Transverse colon (tissue), 4 donors: ENCODE data around the gene C1QTNF1. TPM values are rescaled to one million over a fixed set of nuclear protein-coding genes. Genes with fewer than 3 reads are reported as not detected.
"Not testable (repeated sequence)": the region's sequence is repeated elsewhere in the genome, so short reads cannot be mapped to it uniquely, and the experiment has no call there.

Experiments
- DNase-seq: peaks from one replicate; pipeline ENCODE4 v3.0.0-alpha.2; 2019
- H3K27ac ChIP-seq, 4 donors: fragments of 200-600 bp; sonication (generic); 2 replicates each; pipeline ENCODE4 v1.5.1; 2016 to 2018; ENCODE audit warnings: inconsistent platforms in 4 of 4
- H3K27me3 ChIP-seq: fragments of 200-600 bp; sonication (generic); 2 replicates; pipeline ENCODE4 v1.5.1; 2017; ENCODE audit warnings: inconsistent platforms
- H3K36me3 ChIP-seq, 4 donors: fragments of 200-600 bp; sonication (generic); 2 replicates each; pipeline ENCODE4 v1.5.1; 2017 to 2019; ENCODE audit warnings: inconsistent platforms in 4 of 4
- H3K4me1 ChIP-seq, 4 donors: fragments of 200-600 bp; sonication (generic); 2 replicates each; pipeline ENCODE4 v1.5.1; 2017 to 2020; ENCODE audit warnings: inconsistent platforms in 4 of 4
- H3K4me3 ChIP-seq, 4 donors: fragments of 200-600 bp; sonication (generic); 1 replicate in 1 of 4; 2 replicates in 3 of 4; pipeline versions ENCODE4 v1.5.1 to v1.6.1; 2017 to 2019; ENCODE audit warnings: inconsistent platforms in 4 of 4
- H3K9me3 ChIP-seq, 2 donors: fragments of 200-600 bp; sonication (generic); 2 replicates each; pipeline ENCODE4 v1.5.1; 2017 to 2019; ENCODE audit warnings: inconsistent platforms in 2 of 2
- CTCF ChIP-seq, 5 experiments: fragments of 200-600 bp in 3 of 5; fragments of 450-650 bp in 2 of 5; sonication (generic) in 3 of 5; IDR thresholded peaks; 1 replicate in 2 of 5; 2 replicates in 3 of 5; pipeline ENCODE4 v1.5.1; 2016 to 2017; ENCODE audit warnings: antibody characterized with exemption in 5 of 5, inconsistent platforms in 3 of 5, mild to moderate bottlenecking in 2 of 5, moderate library complexity in 1 of 5
- EP300 ChIP-seq: sonication (generic); formaldehyde crosslinking; IDR thresholded peaks from one replicate; pipeline ENCODE4 v1.6.1; 2017; ENCODE audit warnings: antibody characterized with exemption, low read depth
- POLR2A ChIP-seq: fragments of 450-650 bp; IDR thresholded peaks from one replicate; pipeline ENCODE4 v1.6.1; 2016; ENCODE audit warnings: antibody characterized with exemption, mild to moderate bottlenecking, moderate library complexity
- POLR2AphosphoS5 ChIP-seq, 3 donors: sonication (generic); formaldehyde crosslinking; IDR thresholded peaks; one replicate each; pipeline ENCODE4 v1.6.1; 2016; ENCODE audit warnings: antibody characterized with exemption in 3 of 3
- WGBS, 2 donors: methylation state at CpG; one replicate each; pipeline ENCODE4 v1.1.5; 2018; ENCODE audit warnings: low coverage in 1 of 2; 5-methylcytosine and 5-hydroxymethylcytosine counted together
- in situ Hi-C, 4 donors: fragments of 200-750 bp; cut with MboI; loops; one replicate each; pipeline versions ENCODE4 v1.15.0 to v1.15.1; 2017; ENCODE audit warnings: low sequenced_read_pairs in 3 of 4, low pct_ligation_motif_present in 1 of 4, low pct_unique_long_range_greater_than_20kb in 1 of 4
- intact Hi-C: fragments of 100-400 bp; cut with DNase I; formaldehyde crosslinking; loops from one replicate; pipeline ENCODE4 v1.15.1; 2023; ENCODE audit warnings: low total_unique reads
- total RNA-seq, 4 donors: library from RNA; depleted of rRNA; stranded (reverse); fragments of >200 nt; gene quantifications; one replicate each; pipeline ENCODE4 v1.1.0, GENCODE V29; 2016

C1QTNF1 gene
- total RNA-seq, 4 donors from 2014 or later, result 5.4 to 35.5 (median 12.0) TPM

- intact Hi-C loops, result no loop called here
- no peaks in the 10 kb centered on the region for H3K9me3 ChIP-seq
- H3K4me1 ChIP-seq, result peaks cover 21 to 48% (median 33%) of the 10 kb centered on the region in 4 donors
- no peaks in the 10 kb centered on the region for H3K27me3 ChIP-seq
- H3K27ac ChIP-seq, result peak overlapping the region; percentile 90 to 96 (median 94)
- no peaks in the 10 kb centered on the region for H3K36me3 ChIP-seq
- no peak for TF ChIP-seq CTCF (IDR thresholded peaks at IDR 0.05)
- no peak for TF ChIP-seq POLR2AphosphoS5 (IDR thresholded peaks at IDR 0.05)
- H3K4me3 ChIP-seq, result no peak overlapping the region
- WGBS, 2 donors, result 61% methylated on average over 8 of the region's 8 CpGs; no CpG with 5 or more reads in 1 of the 2 donors
- in situ Hi-C loops, result loop anchor here in 2 of 4 donors (25.0 kb wide), 1 partner anchor 314 kb away; no protein-coding TSS in a partner anchor
- DNase-seq, result no peak
These were observed 49.2 kb downstream of the C1QTNF1 start for GRCh38 chr17:79073016-79073705.

- H3K27me3 ChIP-seq, result no peaks in the 10 kb centered on the region
- peak; percentile 82 for DNase-seq
- no peaks in the 10 kb centered on the region for H3K36me3 ChIP-seq
- intact Hi-C loops, result no loop called here
- TF ChIP-seq EP300 (no peak), POLR2AphosphoS5 (IDR thresholded peaks at IDR 0.05) (peak; percentile 38 to 86 (median 73)), CTCF (IDR thresholded peaks at IDR 0.05) (no peak), POLR2A (peak; percentile 60)
- H3K27ac ChIP-seq, result peak overlapping the region; percentile 90 to 96 (median 94)
- H3K9me3 ChIP-seq, result no peaks in the 10 kb centered on the region
- H3K4me3 ChIP-seq, result peak overlapping the region in 1 of 4 donors; percentile 87
- H3K4me1 ChIP-seq, result peaks cover 21 to 51% (median 35%) of the 10 kb centered on the region in 4 donors
- in situ Hi-C loops, result loop anchor here in 2 of 4 donors (25.0 kb wide), 1 partner anchor 314 kb away; no protein-coding TSS in a partner anchor
- WGBS, 2 donors, result 56 to 69% methylated on average over 2 to 6 of the region's 6 CpGs
These were observed 49.7 kb downstream of the C1QTNF1 start for GRCh38 chr17:79073706-79074088.

DNA sequence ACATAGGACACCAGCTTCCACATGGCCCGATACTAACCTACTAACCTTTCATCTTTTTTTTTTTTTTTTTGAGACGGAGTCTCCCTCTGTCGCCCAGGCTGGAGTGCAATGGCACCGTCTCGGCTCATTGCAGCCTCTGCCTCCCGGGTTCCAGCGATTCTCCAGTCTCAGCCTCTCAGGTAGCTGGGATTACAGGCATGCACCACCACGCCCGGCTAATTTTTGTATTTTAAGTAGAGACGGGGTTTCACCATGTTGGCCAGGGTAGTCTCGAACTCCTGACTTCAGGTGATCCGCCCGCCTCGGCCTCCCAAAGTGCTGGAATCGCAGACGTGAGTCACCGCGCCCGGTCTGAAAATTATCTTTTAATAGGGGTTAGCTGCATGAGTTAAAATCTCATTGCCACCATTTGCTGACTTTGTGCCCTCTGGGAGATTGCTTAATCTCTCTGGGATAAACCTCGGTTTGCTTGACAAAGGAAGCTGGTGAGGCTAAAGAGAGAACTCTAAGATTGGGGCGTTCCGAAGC, 50.2 kb downstream of the C1QTNF1 start:
- 54 to 67% methylated on average over 9 to 22 of the region's 22 CpGs for WGBS, 2 donors
- intact Hi-C loops, H3K27me3 ChIP-seq, H3K36me3 ChIP-seq, DNase-seq, H3K9me3 ChIP-seq: not testable (repeated sequence)
- H3K4me3 ChIP-seq, result peak overlapping the region in 3 of 4 donors; percentile 87 to 99 (median 94)
- in situ Hi-C loops, result loop anchor here in 2 of 4 donors (25.0 kb wide), 1 partner anchor 313 kb away; no protein-coding TSS in a partner anchor
- H3K4me1 ChIP-seq, result peaks cover 21 to 51% (median 35%) of the 10 kb centered on the region in 4 donors
- peak overlapping the region; percentile 90 to 96 (median 94) for H3K27ac ChIP-seq

DNA sequence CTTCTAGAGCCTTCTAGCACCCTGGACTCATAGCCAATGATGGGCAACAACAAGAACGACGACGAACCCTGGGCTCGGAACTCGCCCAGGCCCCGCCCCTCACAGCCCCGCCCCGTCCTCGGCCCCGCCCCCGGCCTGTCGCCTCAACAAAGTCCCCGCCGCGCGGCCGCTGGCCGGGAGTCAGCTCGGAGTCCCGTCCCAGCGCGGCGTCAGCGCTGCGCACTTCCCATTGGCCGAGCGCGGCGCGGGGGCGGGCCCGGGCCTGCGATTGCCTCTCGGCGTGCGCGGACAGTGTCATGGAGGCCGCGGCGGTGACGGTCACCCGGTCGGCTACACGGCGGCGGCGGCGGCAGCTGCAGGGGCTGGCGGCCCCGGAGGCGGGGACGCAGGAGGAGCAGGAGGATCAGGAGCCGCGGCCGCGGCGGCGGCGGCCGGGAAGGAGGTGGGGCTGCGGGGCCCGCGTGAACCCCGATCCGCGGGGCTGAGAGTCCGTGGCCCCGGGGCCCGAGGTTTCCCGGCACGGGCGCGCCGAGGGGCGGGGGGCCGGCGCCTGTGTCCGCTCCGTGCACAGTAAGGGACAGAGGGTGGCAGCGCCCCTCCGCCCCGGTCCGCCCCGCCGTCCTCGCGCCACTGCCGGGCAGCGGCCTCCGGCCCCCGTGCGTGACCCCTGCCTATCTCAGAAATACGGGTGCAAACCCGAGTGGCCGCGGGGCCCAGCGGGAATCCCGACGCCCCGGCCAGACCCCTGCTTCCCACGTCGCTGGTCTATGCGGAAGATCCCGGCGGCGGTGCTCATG, 50.9 kb downstream of the C1QTNF1 start, which contains the start of gene ENGASE:
Gene ENGASE (plus strand): TSS at position 176 of the 797 bp plus-strand sequence. CDS start 121 bp downstream, at position 297.
- peak; percentile 96 for DNase-seq
- in situ Hi-C loops (loop anchor here in 2 of 4 donors (25.0 kb wide), 1 partner anchor 312 kb away; no protein-coding TSS in a partner anchor), intact Hi-C loops (no loop called here)
- Histone ChIP-seq H3K27ac (peak within 1 kb of the TSS; percentile 90 to 96 (median 94)), H3K9me3 (no peaks in the 10 kb centered on the region), H3K4me3 (peak within 1 kb of the TSS; percentile 87 to 99 (median 93)), H3K36me3 (peaks cover 0 to 7% (median 0%) of the 10 kb centered on the region in 4 donors), H3K27me3 (no peaks in the 10 kb centered on the region), H3K4me1 (peaks cover 21 to 51% (median 35%) of the 10 kb centered on the region in 4 donors)
- peak; percentile 64 to 81 (median 67) for TF ChIP-seq POLR2AphosphoS5 (IDR thresholded peaks at IDR 0.05)
- TF ChIP-seq POLR2A, result peak; percentile 46
- no peak for TF ChIP-seq EP300
- WGBS, 2 donors, result 0 to 1% methylated on average over 2 to 56 of the region's 106 CpGs
